ENCODE data around the gene GARS1. TPM values are rescaled to one million over a fixed set of nuclear protein-coding genes. Genes with fewer than 3 reads are reported as not detected.

The GARS1 gene
- total RNA-seq, 6 experiments from 2014 or later, result 31.4 to 155 (median 44.7) TPM

- Histone ChIP-seq H3K9me3 (no peaks in the 10 kb centered on the region), H3K36me3 (no peaks in the 10 kb centered on the region), H3K27me3 (no peaks in the 10 kb centered on the region), H3K4me3 (peak overlapping the region; percentile 88 to 97 (median 89)), H3K27ac (peak overlapping the region; percentile 90 to 96 (median 90)), H3K4me1 (peaks cover 0 to 15% (median 0%) of the 10 kb centered on the region in 4 donors)
- TF ChIP-seq CTCF (IDR thresholded peaks at IDR 0.05) (no peak), POLR2A (IDR thresholded peaks at IDR 0.05) (no peak)
- DNase-seq, result peak; percentile 39 to 64 (median 55)
- intact Hi-C loops (cut with DNase I), result no loop called here
- 0% methylated on average over 12 of the region's 12 CpGs for WGBS (ENCODE audit: insufficient coverage, low coverage, low lambda C conversion rate, missing lambda C conversion rate)
- ATAC-seq, result peak; percentile 53 to 73 (median 58)
Measured at GRCh38 chr7:30594048-30594539, 584 bp upstream of the GARS1 start.

GRCh38 chr7:30595436-30596013 is 847 bp downstream of the GARS1 start:
- peaks cover 2 to 14% (median 4%) of the 10 kb centered on the region in 4 donors for H3K36me3 ChIP-seq
- H3K9me3 ChIP-seq, result no peaks in the 10 kb centered on the region
- intact Hi-C loops (cut with DNase I), result no loop called here
- peak overlapping the region; percentile 88 to 97 (median 89) for H3K4me3 ChIP-seq
- no peak for TF ChIP-seq CTCF (IDR thresholded peaks at IDR 0.05)
- peak overlapping the region; percentile 90 to 96 (median 90) for H3K27ac ChIP-seq
- WGBS (ENCODE audit: insufficient coverage, low coverage, low lambda C conversion rate, missing lambda C conversion rate), result under 1% methylated on average over 13 of the region's 13 CpGs
- peaks cover 0 to 15% (median 0%) of the 10 kb centered on the region in 4 donors for H3K4me1 ChIP-seq
- DNase-seq, result no peak
- no peaks in the 10 kb centered on the region for H3K27me3 ChIP-seq
- no peak for ATAC-seq

- intact Hi-C loops (cut with DNase I), result no loop called here
- Histone ChIP-seq H3K4me3 (peak overlapping the region; percentile 88 to 97 (median 89)), H3K36me3 (peaks cover 2 to 20% (median 8%) of the 10 kb centered on the region in 4 donors), H3K27ac (peak overlapping the region in 1 of 3 donors; percentile 96), H3K9me3 (no peaks in the 10 kb centered on the region), H3K27me3 (no peaks in the 10 kb centered on the region), H3K4me1 (peaks cover 0 to 15% (median 0%) of the 10 kb centered on the region in 4 donors)
- DNase-seq (no peak), ATAC-seq (peak in 2 of 4 donors; percentile 21 to 26)
- WGBS (ENCODE audit: insufficient coverage, low coverage, low lambda C conversion rate, missing lambda C conversion rate), result 3% methylated on average over 14 of the region's 14 CpGs
- TF ChIP-seq CTCF (IDR thresholded peaks at IDR 0.05), result no peak
- TF ChIP-seq POLR2A (IDR thresholded peaks at IDR 0.05), result no peak
Measured at GRCh38 chr7:30596014-30596641, 1.4 kb downstream of the GARS1 start.

- WGBS (ENCODE audit: insufficient coverage, low coverage, low lambda C conversion rate, missing lambda C conversion rate), result 75% methylated on average over 3 of the region's 3 CpGs
- DNase-seq (no peak), ATAC-seq (no peak)
- Histone ChIP-seq H3K4me3 (peak overlapping the region in 1 of 3 donors; percentile 89), H3K27ac (no peak overlapping the region), H3K4me1 (peaks cover 0 to 15% (median 0%) of the 10 kb centered on the region in 4 donors), H3K9me3 (no peaks in the 10 kb centered on the region), H3K36me3 (peaks cover 2 to 21% (median 11%) of the 10 kb centered on the region in 4 donors), H3K27me3 (no peaks in the 10 kb centered on the region)
- intact Hi-C loops (cut with DNase I), result no loop called here
- TF ChIP-seq CTCF (IDR thresholded peaks at IDR 0.05), result no peak
- no peak for TF ChIP-seq POLR2A (IDR thresholded peaks at IDR 0.05)
Measured at GRCh38 chr7:30596721-30597120, 2.0 kb downstream of the GARS1 start.

Data from right lobe of liver (tissue), 6 donors.